K562 (cell line): ENCODE results near the gene CSMD2. TPM values are rescaled to one million over a fixed set of nuclear protein-coding genes. Genes with fewer than 3 reads are reported as not detected.

Source experiments
- ATAC-seq: fragments of 200-7000 bp; cut with Tn5 transposase; 3 replicates; pipeline ENCODE4 v1.9.1; 2020; ENCODE audit warnings: moderate library complexity
- BruUV-seq: library from RNA; stranded (reverse); fragments of 400-500 nt; replicated peaks from 2 replicates; lab custom pipeline; 2021; lab: Mats Ljungman, UMichigan
- CTCF ChIA-PET: fragments of 300-600 bp; formaldehyde crosslinking; extraction: SDS; loops from one replicate; lab custom pipeline; 2021; ENCODE audit warnings: low intra/inter-chr PET ratio; lab: Yijun Ruan, JAX
- POLR2A ChIA-PET: fragments of 300-600, 350-650 bp; sonication (Branson Sonifier 250); formaldehyde crosslinking; extraction: SDS; loops from one replicate; lab custom pipeline; 2021; ENCODE audit warnings: antibody characterized with exemption, inconsistent platforms; lab: Yijun Ruan, JAX
- DNase-seq, 4 experiments: peaks; one replicate each; pipeline versions ENCODE4 v3.0.0 to v3.0.0-alpha.2; 2011 to 2018; ENCODE audit warnings: low spot score in 3 of 4, mixed read lengths in 3 of 4; ENCODE audit errors: extremely low read depth in 1 of 4
- FAIRE-seq: peaks from 2 replicates; lab custom pipeline; 2011; peaks lifted over from hg19 to GRCh38; lab: Jason Lieb, UNC
- H2AFZ ChIP-seq: 2 replicates; pipeline ENCODE4 v1.6.0; 2011; ENCODE audit warnings: low read depth, low read length, control low read depth, inconsistent platforms
- H3K27ac ChIP-seq: fragments of 200-600 bp; 3 replicates; pipeline ENCODE4 v1.8.0; 2011; ENCODE audit warnings: low read depth, mild to moderate bottlenecking, control low read depth, inconsistent platforms, low read length, moderate library complexity, mixed read lengths; ENCODE audit errors: extremely low read depth
- H3K27me3 ChIP-seq, 2 experiments: fragments of 300-600 bp in 1 of 2; 2 replicates in 1 of 2; 3 replicates in 1 of 2; pipeline versions ENCODE4 v1.6.0 to v1.8.0; 2011; ENCODE audit warnings: inconsistent platforms in 2 of 2, low read length in 2 of 2, mild to moderate bottlenecking in 1 of 2, mixed read lengths in 1 of 2, moderate library complexity in 1 of 2; ENCODE audit not compliant: control insufficient read depth in 2 of 2, insufficient read depth in 2 of 2
- H3K36me3 ChIP-seq: fragments of 300-600 bp; 3 replicates; pipeline ENCODE4 v1.8.0; 2011; ENCODE audit warnings: mild to moderate bottlenecking, low read length, inconsistent platforms; ENCODE audit not compliant: control insufficient read depth, insufficient read depth
- H3K4me1 ChIP-seq, 2 experiments: fragments of 200-600 bp in 1 of 2; replicated peaks in 1 of 2; 2 replicates in 1 of 2; 3 replicates in 1 of 2; pipeline versions ENCODE4 v1.5.1 to v1.8.0; 2011; ENCODE audit warnings: inconsistent platforms in 2 of 2, low read length in 2 of 2, mild to moderate bottlenecking in 1 of 2, mixed read lengths in 1 of 2, moderate library complexity in 1 of 2; ENCODE audit not compliant: control insufficient read depth in 2 of 2, insufficient read depth in 2 of 2
- H3K4me2 ChIP-seq: 2 replicates; pipeline ENCODE4 v1.6.1; 2011; ENCODE audit warnings: low read length, control low read depth, inconsistent platforms, mixed read lengths; ENCODE audit not compliant: insufficient read depth
- H3K4me3 ChIP-seq: fragments of 200-600 bp; sonication (generic), shearing (Covaris generic); 2 replicates; pipeline ENCODE4 v1.5.1; 2016; ENCODE audit warnings: control low read depth, inconsistent platforms
- H3K79me2 ChIP-seq: fragments of 200-600 bp; 3 replicates; pipeline ENCODE4 v1.8.0; 2011; ENCODE audit warnings: low read length, inconsistent platforms; ENCODE audit not compliant: control insufficient read depth, insufficient read depth
- H3K9ac ChIP-seq, 2 experiments: 2 replicates each; pipeline versions ENCODE4 v1.6.0 to v1.6.1; 2011; ENCODE audit warnings: low read depth in 2 of 2, low read length in 2 of 2, control low read depth in 1 of 2, inconsistent platforms in 1 of 2, mild to moderate bottlenecking in 1 of 2, mixed read lengths in 1 of 2; ENCODE audit not compliant: insufficient read depth in 1 of 2
- H3K9me1 ChIP-seq: one replicate; pipeline ENCODE4 v1.6.0; 2011; ENCODE audit warnings: inconsistent platforms, mild to moderate bottlenecking, low read length, moderate library complexity; ENCODE audit not compliant: control insufficient read depth, insufficient read depth
- H3K9me3 ChIP-seq: replicated peaks from 2 replicates; pipeline ENCODE4 v1.5.1; 2011; ENCODE audit warnings: low read depth, low read length, inconsistent platforms; ENCODE audit not compliant: control insufficient read depth, insufficient read depth
- H4K20me1 ChIP-seq: replicated peaks from 2 replicates; pipeline ENCODE4 v1.6.1; 2011; ENCODE audit warnings: low read length, inconsistent platforms, mixed read lengths; ENCODE audit not compliant: control insufficient read depth, insufficient read depth
- ARHGAP35 ChIP-seq: fragments of 450-650 bp; IDR thresholded peaks from 2 replicates; pipeline ENCODE4 v1.6.1; 2018; ENCODE audit not compliant: partially characterized antibody
- CBX5 ChIP-seq: IDR thresholded peaks from 2 replicates; pipeline ENCODE4 v1.6.1; 2014; ENCODE audit warnings: low read depth, borderline replicate concordance
- MYBL2 ChIP-seq, 2 experiments: fragments of 450-650 bp in 1 of 2; sonication (generic) in 1 of 2; formaldehyde crosslinking in 1 of 2; IDR thresholded peaks; 2 replicates each; pipeline versions ENCODE4 v1.6.1 to v1.8.1; 2017 to 2022; ENCODE audit warnings: borderline replicate concordance in 1 of 2, inconsistent platforms in 1 of 2, low read depth in 1 of 2, mild to moderate bottlenecking in 1 of 2, missing genetic modification reagents in 1 of 2, moderate library complexity in 1 of 2
- PRPF4 ChIP-seq: fragments of 200-400 bp; formaldehyde crosslinking; IDR thresholded peaks from one replicate; pipeline ENCODE4 v1.6.1; 2017; ENCODE audit warnings: low read length, low read depth, mild to moderate bottlenecking; ENCODE audit not compliant: insufficient read depth, poor library complexity, severe bottlenecking
- RAD51 ChIP-seq: fragments of 450-650 bp; IDR thresholded peaks from 2 replicates; pipeline ENCODE4 v1.7.1; 2016; ENCODE audit warnings: low read depth, mild to moderate bottlenecking, borderline replicate concordance
- RBM22 ChIP-seq: fragments of 200-400 bp; formaldehyde crosslinking; IDR thresholded peaks from 2 replicates; pipeline ENCODE4 v1.6.1; 2018; ENCODE audit warnings: low read length, low read depth; ENCODE audit not compliant: poor library complexity, severe bottlenecking
- RCOR1 ChIP-seq, 2 experiments: IDR thresholded peaks; 2 replicates each; pipeline ENCODE4 v1.6.1; 2012; ENCODE audit warnings: low read depth in 2 of 2, low read length in 2 of 2, borderline replicate concordance in 1 of 2, improper control_type of control experiment in 1 of 2
- SIN3A ChIP-seq, 2 experiments: fragments of 150-350 bp in 1 of 2; IDR thresholded peaks; 2 replicates each; pipeline ENCODE4 v1.6.1; 2011 to 2016; ENCODE audit warnings: borderline replicate concordance in 2 of 2, low read depth in 2 of 2, low read length in 2 of 2, mild to moderate bottlenecking in 2 of 2, moderate library complexity in 2 of 2; ENCODE audit not compliant: control insufficient read depth in 1 of 2
- SMARCE1 ChIP-seq: fragments of 450-650 bp; IDR thresholded peaks from 2 replicates; pipeline ENCODE4 v1.7.1; 2016; ENCODE audit warnings: mild to moderate bottlenecking
- YBX1 ChIP-seq: fragments of 450-650 bp; IDR thresholded peaks from 2 replicates; pipeline ENCODE4 v1.7.1; 2016; ENCODE audit warnings: mild to moderate bottlenecking
- ZBED1 ChIP-seq: IDR thresholded peaks from 2 replicates; pipeline ENCODE4 v1.6.1; 2014
- ZNF140 ChIP-seq: fragments of 250-450 bp; sonication (Bioruptor Pico); IDR thresholded peaks from 2 replicates; pipeline ENCODE4 v1.8.0; 2021; ENCODE audit warnings: moderate library complexity, mild to moderate bottlenecking, inconsistent platforms
- ZNF717 ChIP-seq: fragments of 250-450 bp; sonication (Bioruptor Pico); IDR thresholded peaks from 2 replicates; pipeline ENCODE4 v1.5.0; 2021
- WGBS: fragments of 100-300 bp; shearing (Covaris generic); methylation state at CpG from one replicate; pipeline ENCODE4 v1.1.6; 2016; ENCODE audit warnings: low coverage, mixed read lengths; ENCODE audit not compliant: insufficient coverage; ENCODE audit errors: missing lambda C conversion rate; 5-methylcytosine and 5-hydroxymethylcytosine counted together
- in situ Hi-C: fragments of 300-500 bp; cut with MboI; formaldehyde crosslinking; loops from 4 replicates; pipeline ENCODE4 v1.15.0; 2018; ENCODE audit warnings: inconsistent platforms, mixed read lengths
- intact Hi-C: fragments of 100-400 bp; cut with micrococcal nuclease; formaldehyde crosslinking; loops from 2 replicates; pipeline ENCODE4 v1.14.2; 2022
- polyA plus RNA-seq, 8 experiments: library from polyadenylated mRNA; depleted of rRNA in 4 of 8; stranded (reverse) in 5 of 8; unstranded in 3 of 8; fragments of >200 nt; fragmentation: Nextera tagmentation in 2 of 8; fragmentation: Illumina TruSeq in 1 of 8; extraction: Ambion mirVana in 2 of 8; extraction: Trizol in 1 of 8; gene quantifications; 2 replicates each; pipeline versions ENCODE4 v1.2.1 to v1.2.3, GENCODE V29; 2011 to 2014; ENCODE audit warnings: inconsistent platforms in 1 of 8, missing spikeins in 1 of 8
- total RNA-seq, 7 experiments: library from RNA; depleted of rRNA in 6 of 7; stranded (reverse); fragments of >200 nt in 6 of 7; fragmentation: Illumina TruSeq in 2 of 7; extraction: Trizol in 2 of 7; gene quantifications; 2 replicates each; pipeline versions ENCODE4 v1.2.1 to v1.2.3, GENCODE V29; 2011 to 2021; ENCODE audit warnings: low replicate concordance in 1 of 7
- TF ChIP-seq, protein P1 (sequence below): fragments of 450-650 bp; formaldehyde crosslinking; IDR thresholded peaks from 2 replicates; pipeline ENCODE4 v1.4.0; 2020; ENCODE audit warnings: mild to moderate bottlenecking, mixed read lengths
- TF ChIP-seq, protein P2 (sequence below): fragments of 250-450 bp; sonication (Bioruptor Pico); IDR thresholded peaks from 2 replicates; pipeline ENCODE4 v1.8.0; 2022; ENCODE audit warnings: inconsistent platforms
- TF ChIP-seq, protein P3 (sequence below): fragments of 250-450 bp; sonication (Bioruptor Pico); IDR thresholded peaks from 2 replicates; pipeline ENCODE4 v1.5.0; 2021; ENCODE audit warnings: mild to moderate bottlenecking, borderline replicate concordance

Gene CSMD2
- total and polyA plus RNA-seq, 9 of the 15 experiments (the other 6 are each of a cell fraction or from before 2014, with no cell fraction given), result not detected

- TF ChIP-seq, protein P1, sequence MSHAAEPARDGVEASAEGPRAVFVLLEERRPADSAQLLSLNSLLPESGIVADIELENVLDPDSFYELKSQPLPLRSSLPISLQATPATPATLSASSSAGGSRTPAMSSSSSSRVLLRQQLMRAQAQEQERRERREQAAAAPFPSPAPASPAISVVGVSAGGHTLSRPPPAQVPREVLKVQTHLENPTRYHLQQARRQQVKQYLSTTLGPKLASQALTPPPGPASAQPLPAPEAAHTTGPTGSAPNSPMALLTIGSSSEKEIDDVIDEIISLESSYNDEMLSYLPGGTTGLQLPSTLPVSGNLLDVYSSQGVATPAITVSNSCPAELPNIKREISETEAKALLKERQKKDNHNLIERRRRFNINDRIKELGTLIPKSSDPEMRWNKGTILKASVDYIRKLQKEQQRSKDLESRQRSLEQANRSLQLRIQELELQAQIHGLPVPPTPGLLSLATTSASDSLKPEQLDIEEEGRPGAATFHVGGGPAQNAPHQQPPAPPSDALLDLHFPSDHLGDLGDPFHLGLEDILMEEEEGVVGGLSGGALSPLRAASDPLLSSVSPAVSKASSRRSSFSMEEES, result peak; percentile 92
- TF ChIP-seq SMARCE1 (no peak), YBX1 (no peak), MYBL2 (IDR thresholded peaks at IDR 0.05; ENCODE audit: low read depth) (no peak), MYBL2 (CRISPR knock-in tag; IDR thresholded peaks at IDR 0.05; ENCODE audit: borderline replicate concordance) (no peak), PRPF4 (no peak)
- TF ChIP-seq, protein P2, sequence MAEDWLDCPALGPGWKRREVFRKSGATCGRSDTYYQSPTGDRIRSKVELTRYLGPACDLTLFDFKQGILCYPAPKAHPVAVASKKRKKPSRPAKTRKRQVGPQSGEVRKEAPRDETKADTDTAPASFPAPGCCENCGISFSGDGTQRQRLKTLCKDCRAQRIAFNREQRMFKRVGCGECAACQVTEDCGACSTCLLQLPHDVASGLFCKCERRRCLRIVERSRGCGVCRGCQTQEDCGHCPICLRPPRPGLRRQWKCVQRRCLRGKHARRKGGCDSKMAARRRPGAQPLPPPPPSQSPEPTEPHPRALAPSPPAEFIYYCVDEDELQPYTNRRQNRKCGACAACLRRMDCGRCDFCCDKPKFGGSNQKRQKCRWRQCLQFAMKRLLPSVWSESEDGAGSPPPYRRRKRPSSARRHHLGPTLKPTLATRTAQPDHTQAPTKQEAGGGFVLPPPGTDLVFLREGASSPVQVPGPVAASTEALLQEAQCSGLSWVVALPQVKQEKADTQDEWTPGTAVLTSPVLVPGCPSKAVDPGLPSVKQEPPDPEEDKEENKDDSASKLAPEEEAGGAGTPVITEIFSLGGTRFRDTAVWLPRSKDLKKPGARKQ (CRISPR knock-in tag), result no peak
- TF ChIP-seq, all 486 proteins: peak for 2
Observed at GRCh38 chr1:33535334-33535733, 629.7 kb downstream of the CSMD2 start (continued).

DNA sequence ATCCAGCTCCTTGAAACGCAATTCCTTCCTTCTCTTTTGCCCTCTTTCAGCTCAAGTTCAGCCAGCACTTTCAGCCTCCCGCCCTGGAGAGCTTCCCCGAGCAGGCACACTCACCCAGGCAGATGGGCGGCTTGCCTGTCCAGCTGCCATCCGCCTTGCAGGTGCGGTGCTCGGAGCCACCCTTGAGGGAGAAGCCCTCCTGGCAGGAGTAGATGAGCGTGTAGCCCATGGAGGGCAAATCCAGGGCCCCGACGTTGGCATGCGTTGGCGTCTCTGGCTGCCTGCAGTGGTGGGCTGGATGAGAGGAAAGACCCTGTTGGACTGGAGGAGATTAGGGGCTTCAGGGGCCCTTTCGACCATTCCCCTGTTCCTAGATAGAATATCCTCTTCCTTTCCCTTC, 632.1 kb downstream of the CSMD2 start:
- H3K9me1 ChIP-seq, result no peaks in the 10 kb centered on the region
- no peak overlapping the region for H3K27ac ChIP-seq
- peaks cover 34 to 52% of the 10 kb centered on the region in 2 experiments for H3K27me3 ChIP-seq
- intact Hi-C loops, result no loop called here
- H3K79me2 ChIP-seq, result no peaks in the 10 kb centered on the region
- no peak overlapping the region for H3K4me3 ChIP-seq
- no peak overlapping the region for H3K4me2 ChIP-seq
- H3K36me3 ChIP-seq, result no peaks in the 10 kb centered on the region
- POLR2A ChIA-PET, result no interaction called here
- DNase-seq (no peak), FAIRE-seq (no peak), ATAC-seq (no peak)
- no TSS peak for BruUV-seq
- no peak overlapping the region for H3K9ac ChIP-seq
- no peaks in the 10 kb centered on the region for H3K9me3 ChIP-seq
- no peaks in the 10 kb centered on the region for H3K4me1 ChIP-seq
- WGBS, result under 1% methylated on average over 13 of the region's 13 CpGs
- H2AFZ ChIP-seq, result no peak overlapping the region
- H4K20me1 ChIP-seq, result no peaks in the 10 kb centered on the region
- CTCF ChIA-PET, result no interaction called here
- in situ Hi-C loops, result no loop called here
- TF ChIP-seq ZBED1, result no peak
- TF ChIP-seq SIN3A (IDR thresholded peaks at IDR 0.05; ENCODE audit: borderline replicate concordance in 2 of 2, control insufficient read depth in 1 of 2, low read depth in 2 of 2, low read length in 2 of 2), result no peak
- TF ChIP-seq RAD51, result no peak
- no peak for TF ChIP-seq CBX5
- no peak for TF ChIP-seq ZNF717 (CRISPR knock-in tag)
- TF ChIP-seq, protein P3, sequence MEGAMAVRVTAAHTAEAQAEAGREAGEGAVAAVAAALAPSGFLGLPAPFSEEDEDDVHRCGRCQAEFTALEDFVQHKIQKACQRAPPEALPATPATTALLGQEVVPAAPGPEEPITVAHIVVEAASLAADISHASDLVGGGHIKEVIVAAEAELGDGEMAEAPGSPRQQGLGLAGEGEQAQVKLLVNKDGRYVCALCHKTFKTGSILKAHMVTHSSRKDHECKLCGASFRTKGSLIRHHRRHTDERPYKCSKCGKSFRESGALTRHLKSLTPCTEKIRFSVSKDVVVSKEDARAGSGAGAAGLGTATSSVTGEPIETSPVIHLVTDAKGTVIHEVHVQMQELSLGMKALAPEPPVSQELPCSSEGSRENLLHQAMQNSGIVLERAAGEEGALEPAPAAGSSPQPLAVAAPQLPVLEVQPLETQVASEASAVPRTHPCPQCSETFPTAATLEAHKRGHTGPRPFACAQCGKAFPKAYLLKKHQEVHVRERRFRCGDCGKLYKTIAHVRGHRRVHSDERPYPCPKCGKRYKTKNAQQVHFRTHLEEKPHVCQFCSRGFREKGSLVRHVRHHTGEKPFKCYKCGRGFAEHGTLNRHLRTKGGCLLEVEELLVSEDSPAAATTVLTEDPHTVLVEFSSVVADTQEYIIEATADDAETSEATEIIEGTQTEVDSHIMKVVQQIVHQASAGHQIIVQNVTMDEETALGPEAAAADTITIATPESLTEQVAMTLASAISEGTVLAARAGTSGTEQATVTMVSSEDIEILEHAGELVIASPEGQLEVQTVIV (CRISPR knock-in tag), result no peak
- TF ChIP-seq RCOR1 (IDR thresholded peaks at IDR 0.05; ENCODE audit: borderline replicate concordance in 1 of 2, low read depth in 2 of 2, low read length in 2 of 2), result no peak
- no peak for TF ChIP-seq RBM22
- no peak for TF ChIP-seq ZNF140 (CRISPR knock-in tag)
- TF ChIP-seq ARHGAP35, result no peak
